Activated CD8-positive, alpha-beta memory T cell treated with anti-CD3 and anti-CD28 coated beads, Interleukin-2, amount 50 U/mL, for 24 hours (primary cell): ENCODE results near the gene STAP2.
"Not testable (repeated sequence)": the region's sequence is repeated elsewhere in the genome, so short reads cannot be mapped to it uniquely, and the experiment has no call there.

Experiments
- DNase-seq: peaks from one replicate; pipeline ENCODE4 v3.0.0-alpha.2; 2020; ENCODE audit errors: extremely low read depth

The STAP2 gene

DNA sequence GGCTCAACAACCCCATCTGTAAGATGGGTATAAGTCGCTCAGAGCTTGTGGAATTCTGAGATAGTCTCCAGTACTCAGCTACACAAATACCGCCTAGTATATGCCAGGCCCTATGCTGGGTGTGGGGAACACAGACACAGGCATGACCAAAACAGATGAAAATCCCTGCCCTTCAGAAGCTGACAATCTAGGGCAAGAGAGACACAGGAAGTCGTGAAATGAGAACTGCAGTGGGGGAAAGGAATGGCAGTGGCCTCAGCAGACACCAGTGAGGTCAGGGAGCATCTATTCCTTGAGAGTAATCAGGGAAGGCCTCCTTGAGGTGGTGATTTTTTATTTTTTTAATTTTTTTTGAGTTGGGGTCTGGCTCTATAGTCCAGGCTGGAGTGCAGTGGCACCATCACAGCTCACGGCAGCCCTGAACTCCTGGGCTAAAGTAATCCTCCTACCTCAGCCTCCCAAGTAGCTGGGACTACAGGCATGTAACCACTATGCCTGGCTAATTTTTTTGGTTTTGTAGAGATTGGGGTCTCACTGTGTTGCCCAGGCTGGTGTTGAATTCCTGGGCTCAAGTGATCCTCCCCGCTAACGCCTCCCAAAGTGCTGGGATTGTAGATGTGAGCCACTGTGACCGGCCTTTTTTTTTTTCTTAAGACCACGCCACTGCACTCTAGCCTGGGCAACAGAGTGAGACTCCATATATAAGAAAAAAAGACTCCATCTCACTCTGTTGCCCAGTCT lies 39.6 kb downstream of the STAP2 start:
- DNase-seq = no peak

DNA sequence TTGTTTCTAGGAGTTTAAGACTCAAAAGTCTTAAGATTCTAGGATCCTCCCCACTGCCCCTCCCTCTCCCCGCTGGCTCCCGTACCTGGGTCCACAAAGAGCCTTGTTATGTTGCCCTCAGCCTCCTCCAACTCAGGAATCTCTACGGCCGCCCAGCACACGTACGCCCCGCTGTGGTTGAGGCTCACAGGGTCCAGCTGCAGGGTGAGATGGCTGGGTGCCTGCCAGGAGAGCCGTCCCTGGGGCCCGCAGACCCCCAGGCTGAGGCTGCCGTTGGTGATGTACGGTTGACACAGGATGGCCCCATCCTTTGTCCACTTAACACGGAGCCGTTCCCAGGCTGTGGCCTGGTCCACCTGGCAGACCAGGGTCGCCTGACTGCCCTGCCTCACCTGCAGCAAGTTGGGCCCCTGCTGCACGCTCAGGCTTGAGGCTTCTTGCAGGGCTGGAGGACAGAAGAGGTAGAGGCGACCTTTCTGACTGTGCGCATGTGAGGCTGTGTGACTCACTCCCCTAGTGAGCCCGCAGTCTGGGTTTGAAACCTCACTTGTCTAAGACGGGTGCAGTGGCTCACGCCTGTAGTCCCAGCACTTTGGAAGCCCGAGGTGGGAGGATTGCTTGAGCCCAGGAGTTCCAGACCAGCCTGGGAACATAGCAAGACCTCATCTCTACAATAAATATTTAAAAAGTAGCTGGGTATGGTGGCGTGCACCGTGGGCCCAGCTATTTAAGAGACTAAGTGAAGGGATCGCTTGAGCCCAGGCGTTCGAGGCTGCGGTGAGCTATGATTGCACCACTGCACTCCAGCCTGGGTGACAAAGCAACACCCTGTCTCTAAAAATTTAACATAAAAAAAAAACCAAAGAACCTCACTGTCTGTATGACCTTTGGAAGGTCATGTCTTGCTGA lies 40.5 kb downstream of the STAP2 start:
- DNase-seq = peak; percentile 12

DNA sequence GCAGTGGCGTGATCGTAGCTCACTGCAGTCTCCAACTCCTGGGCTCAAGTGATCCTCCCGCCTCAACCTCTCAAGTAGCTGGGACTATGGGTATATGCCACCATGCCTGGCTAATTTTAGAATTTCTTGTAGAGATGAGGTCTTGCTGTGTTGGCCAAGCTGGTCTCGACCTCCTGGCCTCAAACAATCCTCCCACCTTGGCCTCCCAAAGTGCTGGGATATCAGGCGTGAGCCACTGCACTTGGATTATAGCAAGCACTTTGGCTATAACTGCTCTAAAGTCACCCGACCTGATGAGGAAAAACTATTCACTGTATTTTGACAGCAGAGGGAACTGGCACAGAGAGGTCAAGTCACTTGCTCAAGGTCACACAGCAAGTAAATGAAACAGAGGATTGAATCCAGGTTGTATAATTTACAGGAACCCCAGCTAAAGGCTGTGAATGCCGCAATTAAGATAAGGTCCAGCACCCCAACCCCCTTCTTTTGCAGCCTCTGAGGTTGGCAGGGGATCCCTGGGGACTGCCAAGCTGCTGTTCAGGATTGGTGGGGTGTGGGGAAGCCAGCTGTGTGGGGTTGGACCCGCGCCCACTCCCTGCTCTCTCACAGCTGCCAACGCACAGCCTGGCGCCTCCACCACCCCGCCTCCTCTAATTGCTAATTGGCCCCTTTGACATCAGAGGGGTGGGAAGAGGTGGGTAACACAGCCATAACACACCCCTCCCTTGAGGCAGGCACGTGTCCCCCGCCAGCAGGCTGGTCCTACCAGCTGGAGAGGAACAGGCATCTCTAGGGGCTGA lies 42.5 kb downstream of the STAP2 start:
- no peak for DNase-seq

DNA sequence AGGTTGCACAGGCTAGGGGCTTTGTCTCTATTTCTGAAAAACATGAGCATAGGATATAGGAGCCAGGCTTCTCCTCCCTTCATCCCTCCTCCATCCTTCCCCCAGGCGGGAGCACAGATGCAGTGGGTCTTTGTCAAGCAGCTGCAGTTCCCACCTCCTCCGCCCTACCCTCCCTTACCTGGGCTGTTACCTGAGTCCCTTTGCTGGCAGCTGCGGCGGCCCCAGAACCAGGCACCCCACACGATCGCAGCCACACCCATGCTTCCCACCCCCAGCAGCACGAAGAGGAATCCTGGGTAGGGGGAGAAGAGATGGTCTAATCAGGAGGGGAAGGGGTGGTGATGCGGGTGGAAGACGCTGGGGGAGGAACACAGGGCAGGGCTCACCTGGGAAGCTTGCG lies 44.2 kb downstream of the STAP2 start:
- no peak for DNase-seq

DNA sequence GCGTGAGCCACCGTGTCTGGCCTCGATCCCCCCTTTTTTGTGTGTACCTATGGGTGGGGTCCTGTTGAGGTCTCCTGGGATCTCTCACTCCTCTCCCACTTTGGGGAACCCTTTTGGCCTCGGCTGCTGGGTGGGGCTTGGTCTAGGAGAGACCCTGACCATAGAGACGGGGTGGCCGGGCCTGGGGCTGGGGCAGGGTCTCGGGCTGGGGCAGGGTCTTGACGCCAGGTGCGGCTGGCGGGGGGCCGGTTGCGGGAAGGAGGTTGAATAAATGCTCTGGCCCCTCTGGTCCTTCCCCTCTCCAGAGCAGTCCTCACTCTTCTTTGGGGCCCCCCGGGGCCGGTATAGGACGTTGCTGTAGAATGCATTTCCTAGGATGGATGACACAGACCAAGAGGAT lies 46.1 kb downstream of the STAP2 start:
- DNase-seq = no peak

DNA sequence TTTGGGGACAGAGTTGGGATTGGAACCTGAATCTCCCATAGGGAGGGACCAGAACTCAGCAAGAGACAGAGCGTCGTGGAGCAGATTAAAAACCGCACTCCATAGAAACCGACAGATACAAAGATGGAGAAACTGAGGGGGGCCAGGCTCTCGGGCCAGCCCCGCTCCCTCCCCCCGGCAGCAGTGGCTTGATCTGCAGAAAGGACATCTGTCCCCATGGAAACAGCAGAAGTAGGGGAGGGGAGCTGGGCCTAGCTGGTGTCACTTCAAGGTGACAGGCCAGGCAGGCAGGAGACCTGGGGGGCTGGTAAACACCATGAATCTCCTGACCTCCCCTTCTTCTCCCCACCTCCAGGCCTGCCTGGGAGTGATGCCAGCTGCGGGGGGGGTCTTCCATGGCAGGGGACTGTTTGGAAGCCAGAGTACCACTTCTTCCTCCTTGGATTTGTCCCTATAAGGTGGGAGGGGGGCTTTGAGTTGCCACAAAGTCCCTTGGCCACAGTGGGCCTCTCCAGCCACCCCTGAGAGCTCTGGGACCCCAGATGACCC lies 47.4 kb downstream of the STAP2 start:
- no peak for DNase-seq

DNA sequence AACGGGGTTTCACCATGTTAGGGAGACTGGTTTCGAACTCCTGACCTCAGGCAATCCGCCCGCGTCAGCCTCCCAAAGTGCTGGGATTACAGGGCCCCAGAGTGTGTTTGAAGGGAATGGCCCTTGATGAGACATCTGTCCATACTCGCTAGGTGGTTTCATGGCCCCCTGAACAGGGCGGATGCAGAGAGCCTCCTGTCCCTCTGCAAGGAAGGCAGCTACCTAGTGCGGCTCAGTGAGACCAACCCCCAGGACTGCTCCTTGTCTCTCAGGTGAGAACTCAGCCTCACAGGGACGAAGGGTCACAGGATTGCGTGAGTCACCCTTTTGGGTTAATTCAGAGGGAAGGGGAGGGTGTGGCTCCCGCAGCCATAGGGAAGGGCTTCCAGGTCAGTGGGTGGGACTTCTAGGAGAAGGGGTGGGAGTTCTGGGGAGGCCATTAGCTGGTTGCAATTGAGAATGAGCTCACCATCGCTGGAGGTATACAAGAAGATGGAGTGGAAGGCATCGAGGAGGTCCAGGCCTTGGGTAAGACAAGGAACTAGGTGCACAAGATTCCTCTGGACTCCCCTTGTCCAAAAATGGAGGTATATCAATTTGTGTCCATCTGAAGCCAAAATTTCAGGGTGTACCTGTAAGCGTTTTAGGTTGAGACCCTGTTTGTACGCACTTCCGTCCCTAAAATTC lies 50.4 kb downstream of the STAP2 start:
- no peak for DNase-seq

DNA sequence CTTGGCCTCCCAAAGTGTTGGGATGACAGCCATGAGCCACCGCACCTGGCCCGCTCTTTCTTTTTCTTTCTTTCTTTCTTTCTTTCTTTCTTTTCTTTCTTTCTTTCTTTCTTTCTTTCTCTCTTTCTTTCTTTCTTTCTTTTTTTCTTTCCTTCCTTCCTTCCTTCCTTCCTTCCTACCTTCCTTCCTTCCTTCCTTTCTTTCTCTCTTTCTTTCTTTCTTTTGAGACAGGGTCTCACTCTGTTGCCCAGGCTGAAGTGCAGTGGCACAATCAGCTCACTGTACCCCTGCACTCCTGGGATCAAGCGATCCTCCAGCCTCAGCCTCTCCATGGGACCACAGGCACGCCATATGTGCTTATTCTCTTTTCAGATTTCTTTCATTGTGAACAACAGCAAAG lies 52.5 kb downstream of the STAP2 start:
- not testable (repeated sequence) for DNase-seq

DNA sequence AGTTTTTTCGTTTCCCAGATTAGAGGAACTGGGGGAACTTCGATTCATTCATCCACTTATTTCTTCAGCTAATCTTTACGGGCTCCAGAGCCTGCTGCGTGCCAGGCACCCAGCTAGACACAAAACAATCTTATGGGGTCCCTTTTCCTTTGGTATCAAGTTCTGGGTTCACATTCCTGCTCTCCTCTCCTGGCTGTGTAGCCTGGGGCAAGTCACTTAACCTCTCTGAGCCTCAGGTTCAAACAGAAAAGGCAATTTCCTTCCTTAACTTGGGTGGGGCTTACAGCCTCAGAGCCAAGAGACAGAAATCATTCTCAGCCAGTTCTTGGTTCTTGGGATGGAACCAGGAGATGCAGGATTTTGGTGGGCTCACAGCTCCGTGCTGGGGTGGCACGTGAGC lies 53.7 kb downstream of the STAP2 start:
- DNase-seq = no peak

DNA sequence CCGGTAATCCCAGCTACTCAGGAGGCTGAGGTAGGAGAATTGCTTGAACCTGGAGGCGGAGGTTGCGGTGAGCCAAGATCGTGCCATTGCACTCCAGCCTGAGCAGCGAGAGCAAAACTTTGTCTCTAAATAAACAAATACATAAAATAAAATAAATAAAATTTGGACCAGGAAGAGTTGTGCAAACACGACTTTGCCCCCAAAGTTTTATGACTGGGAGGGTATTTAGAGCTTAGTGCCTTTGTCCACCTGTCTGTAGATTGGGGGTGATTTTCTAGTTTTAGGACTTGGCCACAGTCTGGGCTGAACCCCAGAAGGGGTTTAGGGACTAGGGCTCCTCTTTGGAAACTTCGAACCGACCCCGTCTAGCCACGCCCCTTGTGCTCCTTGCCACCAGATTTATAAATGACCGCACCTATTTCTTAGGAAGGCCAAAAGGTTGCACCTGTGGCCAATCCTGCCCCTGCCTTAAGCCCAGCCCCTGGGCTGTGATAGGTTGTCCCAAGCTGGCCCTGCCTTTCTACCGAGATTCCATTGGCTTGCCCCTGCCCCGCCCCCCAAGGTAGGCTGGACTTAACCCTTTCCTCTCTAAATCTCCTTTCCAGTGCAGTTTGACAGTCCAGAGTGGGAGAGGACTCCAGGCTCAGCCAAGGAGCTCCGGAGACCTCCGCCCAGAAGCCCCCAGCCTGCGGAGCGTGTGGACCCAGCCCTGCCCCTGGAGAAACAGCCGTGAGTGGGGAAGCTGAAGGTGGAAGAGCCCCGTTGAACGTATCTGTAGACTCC lies 54.3 kb downstream of the STAP2 start:
- DNase-seq = no peak

DNA sequence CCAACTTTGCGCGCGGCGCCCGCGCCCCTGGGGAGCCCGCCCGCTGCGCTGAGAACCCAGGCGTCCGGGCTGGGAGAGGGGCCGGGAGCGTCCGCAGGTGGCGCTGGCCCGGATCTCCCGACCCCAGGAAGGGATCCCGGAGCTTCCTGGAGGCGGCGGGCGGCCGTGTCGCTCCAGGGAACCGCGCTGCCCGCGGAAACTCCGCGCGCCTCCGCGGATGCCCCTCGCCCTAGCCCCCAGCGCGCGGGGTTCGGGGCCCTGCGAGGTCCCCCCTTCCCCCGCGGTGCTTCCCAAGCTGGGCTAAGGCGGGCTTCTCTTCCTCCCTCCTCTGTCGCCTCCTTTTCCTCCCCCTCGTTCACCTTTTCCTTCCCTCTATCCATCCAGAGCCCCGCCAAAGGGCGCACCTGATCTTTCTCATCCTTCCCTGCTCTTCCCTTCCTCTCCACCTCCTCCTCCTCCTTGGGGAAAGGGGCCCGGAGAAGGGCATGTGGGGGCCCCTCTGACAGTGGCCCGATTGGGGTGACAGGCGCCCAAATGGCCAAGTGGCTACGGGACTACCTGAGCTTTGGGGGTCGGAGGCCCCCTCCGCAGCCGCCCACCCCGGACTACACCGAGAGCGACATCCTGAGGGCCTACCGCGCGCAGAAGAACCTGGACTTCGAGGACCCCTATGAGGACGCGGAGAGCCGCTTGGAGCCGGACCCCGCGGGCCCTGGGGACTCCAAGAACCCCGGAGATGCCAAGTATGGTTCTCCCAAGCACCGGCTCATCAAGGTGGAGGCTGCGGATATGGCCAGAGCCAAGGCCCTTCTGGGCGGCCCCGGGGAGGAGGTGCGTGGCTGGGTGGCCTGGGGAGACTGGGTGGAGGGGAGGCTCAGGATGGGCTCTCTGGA lies 58.9 kb downstream of the STAP2 start:
- DNase-seq = no peak

DNA sequence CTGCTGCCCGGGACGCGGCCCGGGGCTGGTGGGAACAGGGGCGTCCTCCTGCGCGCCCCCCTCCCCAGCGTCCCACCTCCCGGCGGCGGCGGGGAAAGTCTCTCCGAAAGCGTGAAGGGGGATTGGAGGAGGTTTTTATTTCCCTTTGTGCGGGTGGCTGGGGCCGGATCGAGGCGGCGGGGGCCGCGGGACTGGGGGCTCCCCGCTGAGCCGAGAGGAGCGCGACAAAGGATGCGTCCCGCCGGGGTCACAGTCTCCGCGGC lies 59.4 kb downstream of the STAP2 start:
- no peak for DNase-seq

DNA sequence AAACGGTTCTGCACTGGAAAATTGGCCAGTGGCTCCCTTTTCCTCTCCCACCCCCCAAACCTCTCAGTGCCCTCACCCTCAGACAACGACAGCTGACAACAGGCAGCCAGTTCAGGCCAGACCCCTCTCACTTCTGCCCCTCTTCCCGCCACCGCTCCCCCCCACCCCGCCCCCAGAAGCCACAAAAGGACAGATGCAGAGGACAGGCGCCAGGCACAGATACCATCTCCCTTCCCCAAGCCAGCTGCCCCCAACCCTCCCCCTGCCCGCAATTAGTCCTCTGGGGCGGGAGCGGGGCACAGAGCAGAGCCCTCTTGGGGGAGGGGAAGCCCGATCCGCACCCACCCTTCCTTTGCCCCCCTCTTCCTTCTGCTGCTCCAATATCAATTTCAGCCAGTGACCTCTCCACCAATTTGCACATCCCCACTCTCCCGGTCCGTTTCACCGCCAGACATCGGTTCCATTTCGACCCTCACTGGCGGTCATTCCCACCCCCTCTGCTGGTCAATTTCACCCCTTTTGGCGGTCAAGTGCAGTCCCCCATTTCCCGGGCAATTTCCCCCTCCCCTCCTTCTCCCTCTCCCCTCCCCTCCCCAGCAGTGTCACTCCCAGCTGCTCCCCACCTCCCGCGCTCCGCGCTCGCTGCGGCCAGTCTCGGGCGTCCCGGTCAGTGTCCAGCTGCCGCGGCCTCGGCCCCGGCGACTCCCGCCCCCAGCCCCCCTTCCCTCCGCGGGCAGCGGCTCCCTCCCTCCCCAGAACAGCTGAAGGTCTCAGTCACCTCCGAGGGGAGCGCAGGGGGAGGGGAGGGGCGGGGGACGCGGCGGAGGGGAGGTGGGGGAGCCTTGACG lies 60.0 kb downstream of the STAP2 start, which contains the start of gene SHD:
Gene SHD (plus strand): TSS at position 848 of the 848 bp plus-strand sequence. CDS start 798 bp downstream, outside the sequence.
- no peak for DNase-seq

DNA sequence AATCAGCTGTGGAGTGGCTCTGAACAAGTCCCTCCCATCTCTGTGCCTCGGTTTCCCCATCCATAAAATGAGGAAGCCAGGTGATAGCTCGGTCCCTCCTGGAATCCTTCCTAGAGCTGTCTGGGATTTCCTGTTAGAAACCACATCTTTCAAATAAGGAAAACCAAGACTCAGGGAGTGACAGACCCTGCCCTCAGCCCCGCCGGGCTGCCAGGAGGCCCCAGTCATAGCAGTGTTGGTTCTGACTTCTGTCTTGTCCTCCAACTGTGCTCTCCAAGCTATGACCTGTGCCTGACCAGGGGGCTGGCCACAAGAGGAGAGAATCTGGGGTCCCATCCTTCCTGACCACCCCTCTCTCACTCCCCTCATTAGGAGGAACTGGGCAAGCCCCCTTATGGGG lies 60.6 kb downstream of the STAP2 start:
- DNase-seq = no peak

DNA sequence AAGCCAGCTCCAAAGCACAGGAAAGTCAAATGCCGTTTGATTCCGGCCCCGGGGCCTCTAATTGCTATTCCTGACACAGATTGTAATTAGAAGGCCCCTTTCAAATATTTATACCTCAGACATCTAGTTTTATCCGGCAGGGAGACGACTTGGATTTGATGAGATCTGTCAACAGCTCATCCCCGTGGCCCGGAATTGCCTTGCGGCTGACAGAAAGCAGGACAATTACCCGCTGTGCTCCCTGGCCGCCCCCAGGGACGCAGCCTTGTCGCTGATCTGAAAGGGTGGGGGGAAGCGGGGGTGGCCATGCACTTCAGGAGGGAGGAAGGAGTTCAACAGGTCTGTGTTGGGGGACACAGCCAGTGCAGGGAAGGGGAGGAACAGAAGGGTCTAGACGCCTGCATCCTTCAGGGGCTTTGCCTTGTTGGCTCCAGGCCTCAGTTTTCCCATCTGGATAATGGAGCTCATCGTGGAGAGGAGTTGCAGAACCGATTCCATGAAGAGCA lies 61.4 kb downstream of the STAP2 start:
- DNase-seq = no peak

DNA sequence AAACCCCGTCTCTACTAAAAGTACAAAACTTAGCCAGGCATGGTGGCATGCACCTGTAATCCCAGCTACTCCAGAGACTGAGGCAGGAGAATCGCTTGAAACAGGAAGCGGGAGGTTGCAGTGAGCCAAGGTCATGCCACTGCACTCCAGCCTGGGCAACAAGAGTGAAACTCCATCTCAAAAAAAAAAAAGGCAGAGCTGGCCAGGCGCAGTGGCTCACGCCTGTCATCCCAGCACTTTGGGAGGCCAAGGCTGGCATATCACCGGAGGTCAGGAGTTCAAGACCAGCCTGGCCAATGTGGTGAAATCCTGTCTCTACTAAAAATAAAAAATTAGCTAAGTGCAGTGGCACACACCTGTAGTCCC lies 64.3 kb downstream of the STAP2 start:
- DNase-seq = not testable (repeated sequence)
